Measurements from ENCODE around the gene PNLIP. TPM values are rescaled to one million over a fixed set of nuclear protein-coding genes. Genes with fewer than 3 reads are reported as not detected.

PNLIP gene
- total and polyA plus RNA-seq, 2 donors from 2014 or later: not detected

- Histone ChIP-seq H3K9me3 (ENCODE audit: control insufficient read depth in 2 of 3, insufficient read depth in 1 of 3, low read length in 3 of 3) (no peaks in the 10 kb centered on the region), H3K36me3 (ENCODE audit: control insufficient read depth in 2 of 3, insufficient read depth in 3 of 3, low read length in 3 of 3) (no peaks in the 10 kb centered on the region), H3K27ac (ENCODE audit: low read depth in 2 of 2, low read length in 2 of 2) (no peak overlapping the region), H3K27me3 (ENCODE audit: control insufficient read depth, insufficient read depth, low read length) (no peaks in the 10 kb centered on the region), H3K4me1 (ENCODE audit: control insufficient read depth in 2 of 3, insufficient read depth in 2 of 3, low read depth in 1 of 3, low read length in 3 of 3) (no peaks in the 10 kb centered on the region), H3K9ac (ENCODE audit: low read length in 3 of 3) (no peak overlapping the region), H3K4me3 (ENCODE audit: low read length in 3 of 3) (no peak overlapping the region)
- FAIRE-seq (no peak), DNase-seq (no peak)
- intact Hi-C loops (cut with DNase I): no loop called here
- no peak for TF ChIP-seq CTCF (IDR thresholded peaks at IDR 0.05; ENCODE audit: borderline replicate concordance, extremely low read depth, insufficient read depth)
Measured at GRCh38 chr10:116557305-116557880, 11.7 kb downstream of the PNLIP start.

- TF ChIP-seq CTCF (IDR thresholded peaks at IDR 0.05; ENCODE audit: borderline replicate concordance, extremely low read depth, insufficient read depth): no peak
- no peaks in the 10 kb centered on the region for H3K9me3 ChIP-seq (ENCODE audit: control insufficient read depth in 2 of 3, insufficient read depth in 1 of 3, low read length in 3 of 3)
- H3K4me3 ChIP-seq (ENCODE audit: low read length in 3 of 3): no peak overlapping the region
- H3K9ac ChIP-seq (ENCODE audit: low read length in 3 of 3): no peak overlapping the region
- intact Hi-C loops (cut with DNase I): no loop called here
- H3K36me3 ChIP-seq (ENCODE audit: control insufficient read depth in 2 of 3, insufficient read depth in 3 of 3, low read length in 3 of 3): no peaks in the 10 kb centered on the region
- FAIRE-seq (no peak), DNase-seq (no peak)
- H3K4me1 ChIP-seq (ENCODE audit: control insufficient read depth in 2 of 3, insufficient read depth in 2 of 3, low read depth in 1 of 3, low read length in 3 of 3): no peaks in the 10 kb centered on the region
- no peak overlapping the region for H3K27ac ChIP-seq (ENCODE audit: low read depth in 2 of 2, low read length in 2 of 2)
- H3K27me3 ChIP-seq (ENCODE audit: control insufficient read depth, insufficient read depth, low read length): no peaks in the 10 kb centered on the region
Measured at GRCh38 chr10:116565534-116565933, 19.8 kb downstream of the PNLIP start.

GRCh38 chr10:116566932-116567331 lies 21.2 kb downstream of the PNLIP start:
- no peak overlapping the region for H3K9ac ChIP-seq (ENCODE audit: low read length in 3 of 3)
- TF ChIP-seq CTCF (IDR thresholded peaks at IDR 0.05; ENCODE audit: borderline replicate concordance, extremely low read depth, insufficient read depth): no peak
- no peaks in the 10 kb centered on the region for H3K36me3 ChIP-seq (ENCODE audit: control insufficient read depth in 2 of 3, insufficient read depth in 3 of 3, low read length in 3 of 3)
- H3K4me3 ChIP-seq (ENCODE audit: low read length in 3 of 3): no peak overlapping the region
- FAIRE-seq (no peak), DNase-seq (no peak)
- H3K27me3 ChIP-seq (ENCODE audit: control insufficient read depth, insufficient read depth, low read length): no peaks in the 10 kb centered on the region
- intact Hi-C loops (cut with DNase I): no loop called here
- no peaks in the 10 kb centered on the region for H3K9me3 ChIP-seq (ENCODE audit: control insufficient read depth in 2 of 3, insufficient read depth in 1 of 3, low read length in 3 of 3)
- H3K4me1 ChIP-seq (ENCODE audit: control insufficient read depth in 2 of 3, insufficient read depth in 2 of 3, low read depth in 1 of 3, low read length in 3 of 3): no peaks in the 10 kb centered on the region
- H3K27ac ChIP-seq (ENCODE audit: low read depth in 2 of 2, low read length in 2 of 2): no peak overlapping the region

- no peak for TF ChIP-seq CTCF (IDR thresholded peaks at IDR 0.05; ENCODE audit: borderline replicate concordance, extremely low read depth, insufficient read depth)
- Histone ChIP-seq H3K4me1 (ENCODE audit: control insufficient read depth in 2 of 3, insufficient read depth in 2 of 3, low read depth in 1 of 3, low read length in 3 of 3) (no peaks in the 10 kb centered on the region), H3K9ac (ENCODE audit: low read length in 3 of 3) (no peak overlapping the region), H3K36me3 (ENCODE audit: control insufficient read depth in 2 of 3, insufficient read depth in 3 of 3, low read length in 3 of 3) (no peaks in the 10 kb centered on the region), H3K27me3 (ENCODE audit: control insufficient read depth, insufficient read depth, low read length) (no peaks in the 10 kb centered on the region), H3K27ac (ENCODE audit: low read depth in 2 of 2, low read length in 2 of 2) (no peak overlapping the region), H3K9me3 (ENCODE audit: control insufficient read depth in 2 of 3, insufficient read depth in 1 of 3, low read length in 3 of 3) (no peaks in the 10 kb centered on the region), H3K4me3 (ENCODE audit: low read length in 3 of 3) (no peak overlapping the region)
- no peak for DNase-seq
- intact Hi-C loops (cut with DNase I): no loop called here
- FAIRE-seq: no peak
Measured at GRCh38 chr10:116567335-116567734, 21.6 kb downstream of the PNLIP start.
